Islet of Langerhans (tissue), 1 donor: ENCODE data around the gene YBEY.
A peak's percentile ranks its signal among the peaks of the same experiment; 100 is the strongest.
"Not testable (repeated sequence)": the region's sequence is repeated elsewhere in the genome, so short reads cannot be mapped to it uniquely, and the experiment has no call there.

ENCODE experiments used
- FAIRE-seq: peaks from one replicate; lab custom pipeline; 2011; peaks lifted over from hg19 to GRCh38; lab: Jason Lieb, UNC

Gene YBEY

GRCh38 chr21:46304955-46305354, 18.8 kb downstream of the YBEY start:
- peak; percentile 76 for FAIRE-seq

- no peak for FAIRE-seq
Measured at GRCh38 chr21:46307625-46308024, 21.5 kb downstream of the YBEY start.

GRCh38 chr21:46308431-46308830, 22.3 kb downstream of the YBEY start:
- FAIRE-seq = no peak

GRCh38 chr21:46310260-46310659, 24.1 kb downstream of the YBEY start:
- not testable (repeated sequence) for FAIRE-seq

GRCh38 chr21:46311568-46311967, 25.4 kb downstream of the YBEY start:
- FAIRE-seq = no peak

GRCh38 chr21:46312949-46313348, 26.8 kb downstream of the YBEY start:
- FAIRE-seq = no peak

- no peak for FAIRE-seq
Measured at GRCh38 chr21:46314441-46315020, 28.4 kb downstream of the YBEY start.

- FAIRE-seq = no peak
Measured at GRCh38 chr21:46316708-46317324, 30.7 kb downstream of the YBEY start.

- FAIRE-seq = no peak
Measured at GRCh38 chr21:46317710-46318463, 31.7 kb downstream of the YBEY start.

GRCh38 chr21:46318464-46318845, 32.3 kb downstream of the YBEY start:
- no peak for FAIRE-seq

GRCh38 chr21:46319186-46319585, 33.0 kb downstream of the YBEY start:
- no peak for FAIRE-seq

GRCh38 chr21:46320331-46320801, 34.2 kb downstream of the YBEY start:
- no peak for FAIRE-seq

GRCh38 chr21:46322351-46323226, 36.4 kb downstream of the YBEY start:
- FAIRE-seq = no peak

GRCh38 chr21:46323227-46323709, 37.1 kb downstream of the YBEY start:
- FAIRE-seq = no peak

GRCh38 chr21:46323710-46324389, 37.7 kb downstream of the YBEY start, which contains the start of the genes C21orf58 and PCNT:
C21orf58 (minus strand) TSS chr21:46323870; CDS start chr21:46322738, 1,132 bp downstream.
PCNT (plus strand) TSS chr21:46324156; CDS start chr21:46324229, 73 bp downstream.
- peak; percentile 55 for FAIRE-seq

GRCh38 chr21:46324390-46325072, 38.4 kb downstream of the YBEY start:
- FAIRE-seq = no peak

GRCh38 chr21:46325073-46325912, 39.2 kb downstream of the YBEY start:
- no peak for FAIRE-seq

GRCh38 chr21:46326110-46326703, 40.1 kb downstream of the YBEY start:
- FAIRE-seq = no peak

GRCh38 chr21:46327711-46328110, 41.6 kb downstream of the YBEY start:
- FAIRE-seq = no peak

GRCh38 chr21:46328151-46328550, 42.0 kb downstream of the YBEY start:
- FAIRE-seq = no peak
